ENCODE results near the gene SSTR3.
"Not testable (repeated sequence)": the region's sequence is repeated elsewhere in the genome, so short reads cannot be mapped to it uniquely, and the experiment has no call there.

SSTR3 gene

DNA sequence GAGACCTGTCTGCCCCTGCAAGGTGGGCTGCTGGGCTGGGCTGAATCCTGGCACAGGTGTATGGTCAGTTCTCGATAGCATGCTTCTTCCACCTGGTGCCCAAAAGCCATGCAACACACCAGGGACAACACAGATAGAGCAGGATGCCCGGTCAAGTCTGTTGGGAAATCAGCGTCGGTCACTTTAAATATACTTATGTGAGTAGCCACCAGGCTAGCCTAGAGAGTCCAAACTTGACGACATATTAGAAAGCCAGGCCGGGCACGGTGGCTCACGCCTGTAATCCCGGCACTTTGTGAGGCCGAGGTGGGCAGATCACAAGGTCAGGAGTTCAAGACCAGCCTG, 33.2 kb downstream of the SSTR3 start:
- FAIRE-seq = no peak

DNA sequence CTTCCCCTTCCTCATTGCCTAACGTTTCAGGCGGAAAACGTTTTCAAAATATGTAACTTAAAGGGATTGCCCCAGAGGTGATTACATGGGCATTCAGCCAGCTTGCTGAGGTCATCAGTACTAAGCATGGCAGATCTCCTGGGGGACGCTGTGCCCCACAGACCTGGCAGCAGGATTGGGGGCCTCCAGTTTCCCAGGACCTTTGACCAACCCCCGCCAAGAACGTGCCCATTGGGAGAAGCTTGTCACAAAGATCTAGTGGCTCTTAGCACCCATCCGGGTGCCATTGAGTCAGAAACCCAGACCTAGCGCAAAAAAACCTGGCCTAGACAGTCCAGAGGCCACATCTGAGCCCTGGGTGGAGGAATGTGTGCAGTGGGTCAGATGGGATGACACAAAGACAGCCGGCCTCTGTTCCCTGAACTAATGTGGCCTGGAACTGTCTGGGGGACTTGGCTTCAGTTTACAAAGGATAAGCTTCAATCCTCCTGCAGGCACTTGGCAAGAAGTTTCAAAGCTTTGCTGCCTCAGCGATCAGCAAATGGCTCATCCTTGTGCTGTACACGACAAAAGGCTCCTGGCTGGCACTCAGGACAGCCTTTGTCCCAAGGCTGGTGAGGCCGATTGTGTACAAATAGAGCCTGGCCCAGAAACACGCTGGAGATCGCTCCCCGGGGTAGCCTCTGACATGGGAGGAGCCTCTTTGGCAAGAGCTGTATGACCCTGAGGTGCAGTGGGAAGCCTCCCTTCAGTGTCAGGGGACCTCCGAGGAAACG, 33.7 kb downstream of the SSTR3 start:
- no peak for FAIRE-seq

DNA sequence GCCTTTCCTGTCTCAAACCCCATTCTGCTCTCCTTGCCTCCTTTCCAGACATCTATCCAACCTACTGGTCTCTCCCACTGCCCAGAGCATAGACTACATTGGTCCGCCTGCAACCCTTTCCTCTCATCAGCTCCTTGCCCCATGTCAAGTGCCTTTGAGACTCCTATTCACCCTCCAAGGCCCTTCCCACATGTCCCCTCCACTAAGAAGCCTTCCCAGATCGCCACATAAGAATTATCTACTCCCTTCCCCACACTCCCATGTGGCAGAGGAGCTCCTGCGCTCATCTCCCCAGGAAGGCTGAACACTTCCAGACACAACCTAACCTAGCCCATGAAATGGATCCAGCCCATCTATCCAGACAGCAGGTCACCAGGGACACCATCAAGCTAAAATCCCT, 34.5 kb downstream of the SSTR3 start:
- no peak for FAIRE-seq

DNA sequence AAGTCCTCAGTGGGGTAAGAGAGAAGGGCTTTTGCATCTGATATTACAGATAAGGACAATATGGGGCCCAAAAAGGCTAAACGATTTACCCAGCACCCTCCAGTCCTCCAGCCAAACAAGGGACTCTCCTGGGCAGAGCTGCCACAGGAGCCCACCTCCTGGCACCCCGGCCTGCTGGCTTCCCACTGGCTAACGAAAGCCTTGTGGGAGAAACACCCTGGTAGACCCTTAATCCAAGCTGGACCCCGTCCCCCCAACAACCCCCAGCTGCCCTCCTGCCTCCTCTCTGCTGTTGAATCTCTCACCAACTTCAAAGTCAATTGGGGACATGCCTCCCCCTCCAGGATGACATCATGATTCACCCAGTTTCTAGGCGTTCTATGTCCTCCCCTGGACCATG, 35.1 kb downstream of the SSTR3 start:
- no peak for FAIRE-seq

DNA sequence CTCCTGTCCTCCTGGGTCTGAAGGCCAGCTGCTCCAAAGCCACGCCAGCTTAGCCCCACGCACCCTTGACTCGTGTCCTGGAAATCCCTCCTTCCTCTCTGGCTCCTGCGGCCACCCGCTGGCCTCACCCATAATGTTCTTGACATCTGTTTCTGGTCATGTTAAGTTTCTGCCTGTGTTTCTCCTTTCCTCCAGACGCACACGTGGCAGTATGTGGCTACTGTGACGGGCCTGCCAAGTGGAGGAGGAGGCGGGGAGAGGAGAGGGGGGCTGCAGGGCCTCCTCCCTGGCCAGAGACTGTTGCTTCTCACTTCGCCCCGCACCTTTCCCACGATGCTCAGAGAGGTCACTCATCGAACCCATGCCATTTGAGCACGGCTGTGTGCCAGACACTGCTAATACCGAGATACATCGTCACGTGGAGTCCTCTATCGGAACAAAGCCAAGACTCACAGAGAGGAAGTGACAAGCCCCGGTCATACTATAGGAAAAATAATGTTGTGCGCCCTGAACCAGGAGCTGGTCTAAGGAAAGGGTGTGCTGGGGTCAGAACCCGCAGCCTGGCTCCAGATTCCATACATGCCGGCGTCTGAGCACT, 35.7 kb downstream of the SSTR3 start:
- no peak for FAIRE-seq

DNA sequence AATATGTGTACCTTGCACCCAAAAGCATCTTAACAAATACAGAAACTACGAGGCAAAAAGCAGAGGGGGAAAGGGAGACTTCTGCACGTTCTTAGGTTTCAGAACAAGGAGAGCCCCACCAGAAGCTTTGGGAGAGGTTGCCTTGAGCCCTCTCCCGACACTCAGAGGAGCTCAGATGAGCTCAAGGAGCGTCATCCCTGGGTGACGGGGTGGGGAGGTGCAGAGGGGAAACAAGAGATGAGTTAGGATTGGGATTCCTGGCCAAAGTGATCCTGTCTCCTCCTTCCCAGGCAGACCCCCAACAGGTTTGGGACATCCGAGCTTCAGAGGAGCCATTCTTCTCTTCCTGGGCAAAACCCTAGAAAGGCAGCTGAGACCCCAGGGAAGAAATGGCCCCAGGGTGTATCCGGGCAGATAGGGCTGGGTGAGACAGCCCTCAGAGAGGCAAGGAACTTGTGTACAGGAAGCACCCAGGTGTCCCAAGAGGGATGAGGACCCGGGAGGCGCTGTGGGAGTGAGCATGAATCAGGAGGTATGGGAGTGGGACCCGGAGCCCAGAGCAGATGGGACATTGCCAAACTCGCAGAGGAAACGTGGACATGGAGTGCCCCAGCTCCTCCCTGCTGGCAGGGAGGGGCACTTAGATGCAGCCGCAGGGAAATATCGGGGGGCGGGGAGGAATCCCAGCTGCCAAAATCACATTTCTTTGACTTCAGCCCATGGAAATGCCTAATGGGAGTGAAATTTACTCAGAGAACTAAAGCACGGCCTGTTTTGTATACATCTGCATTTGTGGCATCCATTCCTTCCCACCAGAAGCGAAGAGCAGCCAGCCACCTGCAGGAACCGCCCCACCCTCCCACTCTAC, 36.6 kb downstream of the SSTR3 start:
- no peak for FAIRE-seq

GRCh38 chr22:37174964-37175363, 37.3 kb downstream of the SSTR3 start:
- FAIRE-seq = no peak

GRCh38 chr22:37173709-37174108, 38.6 kb downstream of the SSTR3 start:
- no peak for FAIRE-seq

DNA sequence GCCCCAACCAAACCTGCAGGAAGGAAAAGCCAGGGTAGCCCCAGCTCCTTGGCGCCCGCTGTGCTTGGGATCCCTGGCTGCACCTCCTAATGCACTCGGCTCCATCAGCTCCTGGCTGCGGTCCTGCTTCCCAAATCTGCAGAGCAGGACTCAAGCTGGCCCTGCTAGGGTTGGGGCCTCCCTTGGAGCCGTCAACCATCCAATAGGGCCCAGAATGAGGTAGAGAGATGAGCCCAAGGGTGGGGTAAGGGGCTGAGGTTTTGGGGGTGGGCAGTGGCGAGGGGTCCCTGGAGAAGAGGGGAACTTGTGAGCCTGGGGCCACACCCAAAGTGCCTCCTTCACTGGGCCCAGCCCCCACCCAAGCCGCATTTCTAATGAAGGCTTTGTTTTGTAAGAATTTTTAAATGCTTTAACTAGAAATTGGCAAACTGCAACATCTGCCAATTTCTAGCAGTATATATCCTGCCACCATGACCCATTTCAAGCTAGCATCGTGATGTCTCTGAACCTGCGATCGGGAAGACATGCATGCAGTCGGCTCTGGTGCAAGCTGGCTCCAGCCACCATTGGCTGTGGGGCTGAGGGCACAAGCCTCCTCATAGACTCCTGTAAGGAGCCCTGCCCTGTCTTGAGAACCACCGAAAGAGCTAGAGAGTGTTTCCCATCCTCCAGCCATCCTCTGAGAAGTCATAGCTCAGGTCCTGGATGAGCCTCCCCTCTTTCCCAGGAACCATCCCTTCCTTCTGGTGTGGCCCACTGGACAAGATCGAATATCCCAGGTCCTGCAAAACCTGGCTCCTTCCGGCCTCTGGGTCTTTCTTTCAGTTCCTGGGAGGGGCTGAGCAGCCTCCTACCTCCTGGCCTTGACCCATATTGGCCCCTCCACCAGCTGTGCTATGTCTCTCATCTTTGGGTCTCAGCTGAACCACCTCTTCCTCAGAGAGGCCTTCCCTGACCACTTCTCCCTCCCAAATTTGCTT, 39.7 kb downstream of the SSTR3 start:
- no peak for FAIRE-seq

- FAIRE-seq = no peak
Observed at GRCh38 chr22:37171662-37172061, 40.6 kb downstream of the SSTR3 start.

DNA sequence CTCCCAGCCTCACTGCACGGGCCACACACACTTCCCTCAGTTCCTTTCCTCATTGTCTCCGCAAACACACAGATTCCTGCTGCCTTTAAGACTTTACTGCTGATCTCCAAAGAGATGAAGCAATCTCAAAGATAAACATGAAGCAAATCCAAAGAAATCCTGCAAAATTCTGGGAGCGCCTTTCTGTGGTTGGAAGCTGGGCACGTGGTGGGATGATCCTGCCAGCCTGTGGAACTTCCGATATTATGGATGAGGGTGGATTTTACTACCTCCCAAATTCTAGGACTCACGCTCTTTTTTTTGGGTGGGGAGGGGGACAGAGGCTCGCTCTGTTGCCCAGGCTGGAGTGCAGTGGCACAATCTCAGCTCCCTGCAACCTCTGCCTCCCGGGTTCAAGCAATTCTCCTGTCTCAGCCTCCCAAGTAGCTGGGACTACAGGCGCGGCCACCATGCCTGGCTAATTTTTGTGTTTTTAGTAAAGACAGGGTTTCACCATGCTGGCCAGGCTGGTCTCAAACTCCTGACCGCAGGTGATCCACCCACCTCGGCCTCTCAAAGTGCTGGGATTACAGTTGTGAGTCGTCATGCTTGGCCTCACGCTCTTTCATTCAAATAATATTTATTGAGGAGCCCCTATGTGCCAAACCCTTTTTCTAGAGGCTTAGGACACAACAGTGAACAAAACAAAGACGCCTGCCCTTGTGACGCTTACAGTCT, 41.4 kb downstream of the SSTR3 start:
- not testable (repeated sequence) for FAIRE-seq

DNA sequence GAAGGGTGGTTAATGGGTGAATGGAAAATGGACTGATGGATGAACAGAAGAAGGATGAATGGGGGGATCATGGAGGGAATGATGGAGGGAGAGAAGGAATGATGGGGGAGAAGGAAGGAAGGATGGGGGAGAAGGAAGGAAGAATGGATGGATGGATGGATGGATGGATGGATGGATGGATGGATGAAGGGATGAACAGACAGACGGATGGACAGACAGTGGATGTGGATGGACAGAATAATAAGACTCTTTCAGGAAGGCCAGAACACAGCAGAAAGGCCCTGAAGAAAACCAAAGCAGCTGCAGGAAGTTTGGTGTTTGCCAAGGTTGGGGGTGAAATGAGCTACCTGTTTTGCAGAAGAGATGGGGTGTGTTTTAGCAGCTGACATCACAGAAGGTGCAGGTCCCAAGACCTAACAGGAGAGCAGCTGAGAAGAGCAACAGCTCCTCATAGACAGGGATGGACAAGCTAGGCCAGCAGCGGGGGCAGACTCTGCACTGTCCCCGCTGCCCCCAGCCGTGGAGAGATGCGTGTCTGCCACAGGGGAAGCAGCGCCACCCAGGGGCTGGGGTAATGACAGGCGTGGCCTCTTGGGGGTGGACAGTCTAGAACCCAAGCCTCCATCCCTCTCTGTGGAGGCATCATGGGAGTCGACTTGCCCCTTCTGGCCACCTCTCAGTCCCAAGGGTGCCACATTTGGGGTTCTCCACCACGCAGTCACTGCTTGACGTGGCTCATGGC, 42.2 kb downstream of the SSTR3 start:
- FAIRE-seq = no peak

- no peak for FAIRE-seq
Observed at GRCh38 chr22:37169406-37169805, 42.9 kb downstream of the SSTR3 start.

DNA sequence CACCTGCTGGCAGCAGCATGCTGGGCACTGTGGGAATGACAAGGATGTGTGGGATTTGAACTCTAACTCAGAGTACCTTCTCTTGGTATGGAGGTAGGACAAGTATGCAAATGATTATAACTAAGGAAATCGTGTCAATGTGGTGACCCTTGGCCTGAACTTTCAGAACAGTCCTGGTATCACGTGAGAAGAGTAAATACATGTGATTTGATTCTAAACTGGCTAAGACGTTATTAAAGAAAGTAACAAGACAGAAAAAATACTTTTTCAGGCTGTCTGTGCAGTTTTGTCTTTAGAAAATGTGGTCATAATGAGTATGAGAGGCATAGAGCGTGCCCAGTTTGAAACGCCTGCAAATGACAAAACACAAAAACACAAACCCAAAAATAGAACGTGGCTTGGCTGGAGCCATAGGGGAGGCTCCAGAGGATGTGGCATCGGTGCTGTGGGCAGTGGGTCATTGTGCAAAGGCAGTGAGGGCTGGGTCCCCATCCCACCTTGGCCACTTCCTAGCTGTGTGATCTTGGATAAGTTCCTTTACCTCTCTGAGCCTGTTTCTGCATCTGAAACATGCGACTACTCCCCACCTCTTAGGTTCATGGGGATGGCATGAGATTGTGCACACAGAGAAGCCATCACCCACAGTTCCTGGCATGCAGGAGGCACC, 44.2 kb downstream of the SSTR3 start:
- FAIRE-seq = no peak

DNA sequence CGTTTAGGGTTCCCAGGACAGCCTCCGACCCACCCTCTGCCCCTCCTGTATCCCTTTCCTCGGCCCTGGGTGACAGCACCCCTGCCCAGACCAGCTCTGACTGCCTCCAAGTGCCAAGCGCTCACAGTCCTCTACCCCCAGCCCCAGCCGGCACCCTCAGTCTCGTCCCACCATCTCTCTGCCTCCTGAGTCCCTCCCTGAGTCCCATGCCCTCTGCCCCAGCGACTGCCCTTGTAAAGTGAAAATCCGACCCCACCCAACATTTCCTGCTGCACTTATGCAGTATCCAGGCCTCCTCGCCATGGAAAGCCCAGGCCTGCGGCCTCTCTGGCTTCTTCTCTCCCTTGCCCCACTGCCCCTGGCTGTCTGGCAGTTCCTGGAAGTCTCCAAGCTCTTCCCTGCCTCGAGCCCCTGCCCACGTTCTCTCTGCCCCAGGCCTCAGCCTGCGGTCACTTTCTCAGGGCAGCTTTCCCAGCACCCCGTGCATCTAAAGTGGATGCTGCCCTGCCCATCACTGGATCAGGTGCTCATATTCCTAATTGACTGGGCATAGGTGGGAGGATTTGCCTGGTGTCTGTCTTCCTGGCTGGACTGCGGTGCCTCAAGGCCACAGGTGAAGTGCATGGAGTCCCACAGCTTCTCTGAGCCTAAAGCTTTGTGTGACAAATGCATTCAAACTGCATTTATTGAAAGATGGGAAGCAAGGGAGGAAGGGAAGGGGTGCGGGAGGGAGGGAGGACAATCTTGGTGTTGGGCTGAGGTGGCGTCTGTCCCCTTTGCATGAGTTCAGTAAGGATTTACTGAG, 44.9 kb downstream of the SSTR3 start:
- FAIRE-seq = no peak

- FAIRE-seq = no peak
Observed at GRCh38 chr22:37166675-37167066, 45.6 kb downstream of the SSTR3 start.

- FAIRE-seq = no peak
Observed at GRCh38 chr22:37165940-37166674, 46.2 kb downstream of the SSTR3 start.

DNA sequence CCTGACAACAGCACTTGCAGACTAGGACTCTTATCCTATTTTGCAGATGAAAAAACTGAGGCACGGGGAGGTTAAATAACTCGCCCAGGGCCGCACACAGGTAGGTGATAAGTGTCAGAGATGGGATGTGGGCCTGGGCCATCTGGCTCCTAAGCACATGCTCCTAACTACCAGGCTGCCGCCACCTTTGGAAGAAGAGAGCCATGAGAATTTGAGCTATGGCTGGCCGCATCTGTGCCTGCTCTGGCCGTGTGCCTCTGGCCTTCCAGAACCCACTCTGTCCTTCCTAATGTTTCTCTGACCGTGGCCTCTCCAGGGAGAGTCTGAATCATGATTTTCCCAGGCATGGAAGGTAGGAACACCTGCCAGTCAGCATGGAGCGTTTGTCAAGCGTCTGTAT, 47.2 kb downstream of the SSTR3 start:
- FAIRE-seq = no peak

DNA sequence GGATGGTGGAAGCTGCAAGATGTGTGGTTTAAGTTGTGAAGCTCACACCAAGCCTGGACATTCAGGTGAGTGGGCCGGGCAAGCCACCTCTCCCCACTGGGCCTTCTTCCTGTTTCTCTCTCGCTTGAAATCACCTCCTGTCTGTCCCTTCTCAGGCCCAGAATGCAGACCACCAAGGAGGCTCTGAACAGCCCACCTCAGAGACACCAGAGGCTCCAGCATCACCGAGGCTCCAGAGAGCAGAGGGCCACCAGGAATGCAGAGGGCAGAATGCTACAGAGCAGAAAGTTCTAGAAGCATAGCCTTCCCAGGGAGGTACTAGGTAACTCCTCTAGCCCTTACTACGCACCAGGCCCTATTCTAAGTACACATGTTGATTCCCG, 47.8 kb downstream of the SSTR3 start:
- no peak for FAIRE-seq
